PC-3 (cell line): ENCODE data around the gene ZNF467.

Experiments used
- EZH2 ChIP-seq: fragments of 300-600 bp; sonication (generic); IDR thresholded peaks from one replicate; pipeline ENCODE4 v1.6.1; 2017; ENCODE audit warnings: antibody characterized with exemption, mild to moderate bottlenecking, low read length; ENCODE audit not compliant: unreplicated experiment
- TF ChIP-seq, protein P1 (sequence below): fragments of 300-600 bp; sonication (generic); conservative IDR thresholded peaks from 2 replicates; pipeline ENCODE4 v1.5.1; 2017; ENCODE audit warnings: antibody characterized with exemption, low read depth, mild to moderate bottlenecking, low read length

DNA sequence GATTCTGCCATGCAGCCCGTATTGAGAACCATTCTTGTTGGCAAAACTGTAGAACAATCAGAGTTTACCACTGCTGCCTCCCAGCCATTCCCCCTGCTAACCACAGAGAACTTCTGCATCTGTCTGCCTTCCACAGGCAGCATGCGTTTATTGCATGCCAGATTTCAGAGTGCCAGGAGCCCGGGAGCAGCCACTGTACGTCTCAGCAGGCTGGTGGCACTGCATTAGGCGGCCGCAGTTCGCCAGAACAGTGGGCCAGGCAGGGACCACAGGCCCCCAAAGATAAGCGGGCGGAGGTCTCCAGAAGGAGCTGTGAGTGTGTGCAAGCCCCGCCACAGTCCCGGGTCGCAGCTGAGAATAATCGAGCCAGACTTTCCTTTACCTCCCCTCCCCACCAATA, 31.8 kb downstream of the ZNF467 start:
- TF ChIP-seq, protein P1, sequence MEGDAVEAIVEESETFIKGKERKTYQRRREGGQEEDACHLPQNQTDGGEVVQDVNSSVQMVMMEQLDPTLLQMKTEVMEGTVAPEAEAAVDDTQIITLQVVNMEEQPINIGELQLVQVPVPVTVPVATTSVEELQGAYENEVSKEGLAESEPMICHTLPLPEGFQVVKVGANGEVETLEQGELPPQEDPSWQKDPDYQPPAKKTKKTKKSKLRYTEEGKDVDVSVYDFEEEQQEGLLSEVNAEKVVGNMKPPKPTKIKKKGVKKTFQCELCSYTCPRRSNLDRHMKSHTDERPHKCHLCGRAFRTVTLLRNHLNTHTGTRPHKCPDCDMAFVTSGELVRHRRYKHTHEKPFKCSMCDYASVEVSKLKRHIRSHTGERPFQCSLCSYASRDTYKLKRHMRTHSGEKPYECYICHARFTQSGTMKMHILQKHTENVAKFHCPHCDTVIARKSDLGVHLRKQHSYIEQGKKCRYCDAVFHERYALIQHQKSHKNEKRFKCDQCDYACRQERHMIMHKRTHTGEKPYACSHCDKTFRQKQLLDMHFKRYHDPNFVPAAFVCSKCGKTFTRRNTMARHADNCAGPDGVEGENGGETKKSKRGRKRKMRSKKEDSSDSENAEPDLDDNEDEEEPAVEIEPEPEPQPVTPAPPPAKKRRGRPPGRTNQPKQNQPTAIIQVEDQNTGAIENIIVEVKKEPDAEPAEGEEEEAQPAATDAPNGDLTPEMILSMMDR: no peak
- no peak for TF ChIP-seq EZH2
